Bronchial epithelial cell (primary cell): Measurements from ENCODE around the gene SIGLEC5. TPM values are rescaled to one million over a fixed set of nuclear protein-coding genes. Genes with fewer than 3 reads are reported as not detected.

Experiments used
- DNase-seq: peaks from one replicate; pipeline ENCODE4 v3.0.0-alpha.2; 2010; ENCODE audit warnings: low read depth
- FAIRE-seq: peaks from 2 replicates; lab custom pipeline; 2011; peaks lifted over from hg19 to GRCh38; lab: Jason Lieb, UNC
- H3K27me3 ChIP-seq: 2 replicates; pipeline ENCODE4 v1.5.1; 2011; ENCODE audit warnings: low read length; ENCODE audit not compliant: control insufficient read depth, insufficient read depth
- H3K36me3 ChIP-seq: 2 replicates; pipeline ENCODE4 v1.5.1; 2011; ENCODE audit warnings: low read length; ENCODE audit not compliant: control insufficient read depth, insufficient read depth
- H3K4me3 ChIP-seq: 2 replicates; pipeline ENCODE4 v1.5.1; 2011; ENCODE audit warnings: mild to moderate bottlenecking, low read depth, low read length, control low read depth
- CTCF ChIP-seq: IDR thresholded peaks from 2 replicates; pipeline ENCODE4 v1.5.1; 2011; ENCODE audit warnings: mild to moderate bottlenecking, moderate library complexity, low read length, control low read depth, inconsistent platforms; ENCODE audit not compliant: insufficient read depth, severe bottlenecking
- total RNA-seq: library from RNA; depleted of rRNA; stranded (reverse); fragments of >200 nt; gene quantifications from 2 replicates; pipeline ENCODE4 v1.2.1, GENCODE V29; 2014

The SIGLEC5 gene
- total RNA-seq, 1 donor from 2014 or later: not detected

- Histone ChIP-seq H3K27me3 (no peaks in the 10 kb centered on the region), H3K36me3 (no peaks in the 10 kb centered on the region), H3K4me3 (peak overlapping the region; percentile 40)
- FAIRE-seq (no peak), DNase-seq (no peak)
- TF ChIP-seq CTCF: no peak
Observed at GRCh38 chr19:51594774-51595109, 35.5 kb downstream of the SIGLEC5 start.

GRCh38 chr19:51593969-51594773, 36.0 kb downstream of the SIGLEC5 start:
- no peak for TF ChIP-seq CTCF

GRCh38 chr19:51593138-51593890, 36.9 kb downstream of the SIGLEC5 start:
- TF ChIP-seq CTCF: no peak
- Histone ChIP-seq H3K4me3 (peak overlapping the region; percentile 40), H3K27me3 (no peaks in the 10 kb centered on the region), H3K36me3 (no peaks in the 10 kb centered on the region)
- peak; percentile 18 for DNase-seq
- FAIRE-seq: no peak

More at GRCh38 chr19:51593969-51594773, 36.0 kb downstream of the SIGLEC5 start:
- H3K36me3 ChIP-seq: no peaks in the 10 kb centered on the region
- peak; percentile 94 for FAIRE-seq
- H3K4me3 ChIP-seq: peak overlapping the region; percentile 40
- DNase-seq: peak; percentile 92
- no peaks in the 10 kb centered on the region for H3K27me3 ChIP-seq

- Histone ChIP-seq H3K4me3 (no peak overlapping the region), H3K27me3 (no peaks in the 10 kb centered on the region), H3K36me3 (peaks cover under 1% of the 10 kb centered on the region)
- FAIRE-seq (no peak), DNase-seq (no peak)
- TF ChIP-seq CTCF: no peak
Observed at GRCh38 chr19:51592521-51592920, 37.7 kb downstream of the SIGLEC5 start.

- H3K4me3 ChIP-seq: no peak overlapping the region
- no peaks in the 10 kb centered on the region for H3K27me3 ChIP-seq
- FAIRE-seq: no peak
- TF ChIP-seq CTCF: no peak
- no peak for DNase-seq
- peaks cover 6% of the 10 kb centered on the region for H3K36me3 ChIP-seq
Observed at GRCh38 chr19:51590441-51590840, 39.8 kb downstream of the SIGLEC5 start.
